ENCODE measurements around the gene ABT1.

Gene ABT1

DNA sequence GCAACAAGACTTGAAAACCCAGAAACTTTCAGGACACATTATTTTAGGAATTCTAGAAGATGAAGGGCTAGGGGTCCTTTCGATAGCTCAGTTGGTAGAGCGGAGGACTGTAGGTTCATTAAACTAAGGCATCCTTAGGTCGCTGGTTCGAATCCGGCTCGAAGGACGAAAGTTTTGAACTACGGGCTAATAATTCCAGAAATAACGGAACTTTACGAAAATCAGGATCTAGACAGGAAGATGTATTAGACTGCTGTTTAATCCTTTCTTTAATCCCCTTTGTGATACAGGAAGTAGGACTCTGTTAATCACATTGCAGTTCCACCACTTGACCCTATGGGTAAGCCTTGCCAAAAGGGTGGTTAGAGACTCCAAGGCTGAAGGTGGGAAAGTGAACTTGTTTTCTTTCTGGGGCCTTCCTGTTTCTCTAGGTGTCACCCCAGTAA, 21.2 kb upstream of the ABT1 start:
- DNase-seq = no peak

DNA sequence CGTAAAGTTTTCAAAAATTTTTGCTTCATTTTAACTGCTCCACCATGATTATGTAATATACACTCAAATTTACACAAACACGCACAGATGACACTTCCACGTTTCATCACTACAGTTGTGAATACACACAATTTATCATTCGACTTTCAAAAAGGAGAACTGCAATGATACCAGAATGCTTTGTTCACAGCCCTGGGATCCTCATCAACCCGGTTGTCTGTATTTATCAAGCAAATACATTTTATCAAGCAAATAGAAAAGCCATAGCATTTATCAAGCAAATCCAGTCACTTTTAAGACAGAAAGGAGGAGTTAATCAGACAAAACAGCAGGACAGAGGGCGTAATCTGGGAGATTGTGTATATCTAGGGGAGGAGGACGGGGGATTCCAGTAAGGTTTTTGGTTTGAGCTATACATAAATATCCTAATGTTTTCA, 20.3 kb upstream of the ABT1 start:
- no peak for DNase-seq

DNA sequence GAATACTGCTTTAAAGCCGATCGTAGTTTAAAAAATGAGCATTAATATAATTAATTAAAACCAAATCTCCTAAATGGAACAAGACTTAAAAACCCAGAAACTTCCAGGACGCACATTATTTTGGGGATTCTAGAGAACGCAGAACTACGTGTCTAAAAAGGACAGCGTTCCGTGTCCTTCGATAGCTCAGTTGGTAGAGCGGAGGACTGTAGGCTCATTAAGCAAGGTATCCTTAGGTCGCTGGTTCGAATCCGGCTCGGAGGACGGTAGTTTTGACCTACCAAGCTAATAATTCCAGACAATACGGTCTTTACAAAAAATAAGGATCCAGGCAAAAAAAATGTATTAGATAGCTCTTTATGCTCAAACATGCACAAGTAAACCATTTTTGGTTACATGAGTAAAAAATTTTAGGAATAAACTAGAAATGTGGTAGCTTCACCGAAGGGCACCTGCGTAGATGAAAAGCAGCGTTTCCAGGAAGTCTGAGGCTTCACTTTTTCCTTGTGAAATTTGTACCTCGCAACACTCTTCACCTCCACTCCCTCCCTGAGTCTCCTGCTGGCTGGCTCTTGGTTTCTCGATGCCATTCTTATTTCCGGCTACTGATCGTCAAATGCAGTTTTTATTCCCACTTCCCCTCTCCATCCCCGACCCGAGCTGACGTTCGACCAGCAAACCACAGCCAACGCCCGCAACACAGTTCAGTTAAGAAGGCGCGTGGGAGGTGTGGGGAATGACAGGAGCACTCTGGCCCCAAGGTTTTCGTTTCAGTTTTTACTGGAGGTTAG, 19.6 kb upstream of the ABT1 start:
- DNase-seq = no peak

DNA sequence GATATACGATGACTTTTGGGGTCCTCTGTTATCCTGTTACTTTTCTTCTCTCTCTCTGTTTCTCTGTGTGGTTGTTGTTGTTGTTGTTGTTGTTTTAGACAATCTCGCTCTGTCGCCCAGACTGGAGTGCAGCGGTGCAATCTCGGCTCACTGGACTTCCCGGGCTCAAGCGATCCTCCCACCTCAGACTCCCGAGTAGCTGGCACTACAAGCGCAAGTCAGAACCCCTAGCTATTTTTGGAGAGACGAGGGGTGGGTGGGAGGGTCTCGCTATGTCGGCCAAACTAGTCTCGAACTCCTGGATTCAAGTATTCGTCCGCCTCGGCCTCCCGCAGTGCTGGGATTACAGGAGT, 19.1 kb upstream of the ABT1 start:
- DNase-seq = no peak

DNA sequence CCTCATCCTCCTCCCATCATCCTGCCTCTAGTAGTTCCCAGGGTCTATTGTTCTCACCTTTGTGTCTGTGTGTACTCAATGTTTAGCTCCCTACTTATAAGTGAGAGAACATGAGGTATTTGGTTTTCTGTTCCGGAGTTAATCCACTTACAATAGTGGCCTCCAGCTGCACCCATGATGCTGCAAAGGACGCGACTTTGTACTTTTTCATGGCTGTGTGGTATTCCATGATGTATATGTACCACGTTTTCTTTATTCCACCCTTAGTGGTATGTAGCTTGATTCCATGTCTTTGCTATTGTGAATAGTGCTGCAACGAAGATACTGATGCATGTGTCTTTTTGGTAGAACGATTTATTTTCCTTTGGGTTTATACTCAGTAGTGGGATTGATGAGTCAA, 18.5 kb upstream of the ABT1 start:
- no peak for DNase-seq

DNA sequence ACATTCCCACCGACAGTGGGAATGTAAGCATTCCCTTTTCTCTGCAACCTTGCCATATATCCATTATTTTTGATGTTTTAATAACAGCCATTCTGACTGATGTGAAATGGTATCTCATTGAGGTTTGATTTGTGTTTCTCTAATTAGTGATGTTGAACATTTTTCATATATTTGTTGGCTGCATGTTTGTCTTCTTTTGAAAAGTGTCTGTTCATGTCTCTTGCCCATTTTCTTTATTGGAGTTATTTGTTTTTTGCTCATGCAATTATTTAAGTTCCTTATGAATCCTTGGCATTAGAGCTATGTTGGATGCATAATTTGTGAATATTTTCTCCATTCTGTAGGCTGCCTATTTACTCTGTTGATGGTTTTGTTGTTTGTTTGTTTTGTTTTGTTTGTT, 18.0 kb upstream of the ABT1 start:
- DNase-seq = no peak

DNA sequence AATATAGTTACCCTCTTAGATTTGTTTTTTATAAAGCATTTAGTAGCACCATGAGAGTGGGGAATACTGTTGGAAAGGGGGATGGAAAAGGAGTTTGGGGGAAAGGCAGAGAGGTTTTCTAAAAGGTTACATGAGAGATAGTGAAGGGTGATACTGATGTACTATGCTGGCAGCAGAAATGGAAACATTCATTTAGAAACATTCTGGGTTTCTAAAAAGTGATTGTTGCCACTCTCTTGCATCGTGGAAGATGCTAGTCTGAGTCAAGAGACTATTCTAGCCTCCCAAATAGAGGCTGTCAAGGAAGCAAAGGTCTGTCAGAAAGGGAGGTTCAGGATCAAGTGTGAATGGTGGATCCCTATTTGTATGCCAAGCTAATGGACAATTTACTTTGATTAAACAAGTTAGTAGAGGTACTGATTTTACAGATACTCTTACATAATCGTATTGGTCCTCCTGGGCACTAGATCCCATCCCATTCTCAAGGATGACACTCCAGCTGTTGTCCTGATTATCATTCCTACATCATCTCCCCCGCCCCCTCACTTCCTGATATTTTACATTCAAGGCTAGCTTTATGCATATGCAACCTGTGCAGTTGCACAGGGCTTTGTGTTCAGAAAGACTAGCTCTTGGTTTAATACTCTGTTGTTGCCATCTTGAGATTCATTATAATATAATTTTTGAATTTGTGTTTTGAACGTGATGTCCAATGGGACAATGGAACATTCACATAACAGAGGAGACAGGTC, 15.4 kb upstream of the ABT1 start:
- DNase-seq = no peak

DNA sequence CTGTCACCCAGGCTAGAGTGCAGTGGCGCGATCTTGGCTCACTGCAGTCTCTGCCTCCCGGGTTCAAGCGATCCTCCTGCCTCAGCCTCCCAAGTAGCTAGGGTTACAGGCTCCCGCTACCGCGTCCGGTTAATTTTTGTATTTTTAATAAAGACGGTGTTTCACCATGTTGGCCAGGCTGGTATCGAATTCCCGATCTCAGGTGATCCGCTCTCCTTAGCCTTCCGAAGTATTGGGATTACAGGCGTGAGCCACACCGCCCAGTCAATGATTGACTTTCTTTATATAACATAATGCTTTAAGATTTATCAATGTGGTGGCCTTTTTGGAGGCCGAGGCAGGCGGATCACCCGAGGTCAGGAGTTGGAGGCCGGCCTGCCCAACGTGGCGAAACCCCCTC, 7.8 kb upstream of the ABT1 start:
- no peak for DNase-seq

DNA sequence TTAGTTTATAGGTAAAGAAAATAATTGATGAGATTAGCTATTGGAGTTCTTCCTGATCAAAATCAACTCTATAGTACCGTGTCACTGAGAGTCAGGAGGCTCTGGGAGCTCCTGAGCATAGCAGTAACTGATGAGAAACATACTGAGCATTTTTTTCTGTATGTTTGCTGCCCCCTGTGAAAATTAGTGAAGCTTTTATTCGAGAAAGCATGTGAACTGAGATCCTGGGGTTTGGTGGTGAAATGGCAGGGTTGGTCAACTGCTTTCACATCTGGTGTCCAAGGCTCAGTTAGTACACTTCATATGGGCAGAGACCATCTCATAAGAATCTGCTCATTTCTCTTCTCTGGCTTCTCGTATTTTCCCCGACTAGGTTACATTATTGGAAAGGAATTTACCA, 4.1 kb upstream of the ABT1 start:
- DNase-seq = no peak

DNA sequence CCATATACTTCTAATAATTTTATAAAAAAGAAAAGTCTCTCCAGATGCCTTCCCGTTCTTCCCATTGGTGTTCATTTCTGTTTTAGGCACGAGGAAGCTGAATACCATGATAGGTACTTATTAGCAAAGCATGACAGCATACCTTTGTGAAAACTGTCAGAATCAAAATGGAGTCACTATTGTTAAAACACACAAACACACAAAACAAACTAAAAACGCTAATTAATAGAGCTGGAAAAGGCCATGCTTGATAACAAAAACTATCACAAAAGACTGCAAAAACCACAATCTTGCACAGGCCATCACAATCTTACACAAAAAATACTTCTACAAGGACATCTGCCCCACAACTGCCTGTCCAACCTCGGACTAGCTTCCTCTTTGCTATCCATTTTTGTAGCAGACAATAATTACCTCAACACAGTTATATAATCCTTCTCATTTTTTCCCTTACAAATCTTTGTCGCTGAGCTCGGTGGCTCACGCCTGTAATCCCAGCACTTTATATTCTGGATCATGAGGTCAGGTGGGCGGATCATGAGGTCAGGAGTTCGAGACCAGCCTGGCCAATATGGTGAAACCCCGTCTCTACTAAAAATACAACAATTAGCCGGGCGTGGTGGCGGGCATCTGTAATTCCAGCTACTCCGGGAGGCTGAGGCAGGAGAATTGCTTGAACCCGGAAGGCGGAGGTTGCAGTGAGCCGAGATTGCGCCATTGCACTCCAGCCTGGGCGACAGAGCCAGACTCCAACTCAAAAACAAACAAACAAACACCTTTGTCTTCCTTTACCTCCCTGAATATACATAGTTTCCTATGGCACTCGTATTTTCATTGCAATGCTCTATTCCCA, 3.2 kb upstream of the ABT1 start:
- DNase-seq = no peak

DNA sequence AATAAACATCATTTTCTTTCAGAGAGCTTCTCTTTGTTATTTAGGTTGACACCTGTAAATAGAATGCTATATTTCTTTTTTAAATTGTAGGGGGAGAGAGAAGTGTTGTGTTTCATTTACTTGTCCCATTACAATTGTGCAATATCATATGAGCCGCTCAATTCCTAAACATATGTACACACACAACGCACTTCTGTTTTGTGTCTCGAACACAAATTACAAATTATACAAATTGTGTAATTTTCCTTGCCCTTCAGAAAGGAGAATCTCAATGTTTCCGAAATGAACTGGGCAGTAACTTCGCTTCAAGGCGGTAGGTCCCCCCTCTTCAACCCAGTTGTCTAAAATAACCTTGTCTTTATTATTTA, 2.6 kb upstream of the ABT1 start:
- no peak for DNase-seq

DNA sequence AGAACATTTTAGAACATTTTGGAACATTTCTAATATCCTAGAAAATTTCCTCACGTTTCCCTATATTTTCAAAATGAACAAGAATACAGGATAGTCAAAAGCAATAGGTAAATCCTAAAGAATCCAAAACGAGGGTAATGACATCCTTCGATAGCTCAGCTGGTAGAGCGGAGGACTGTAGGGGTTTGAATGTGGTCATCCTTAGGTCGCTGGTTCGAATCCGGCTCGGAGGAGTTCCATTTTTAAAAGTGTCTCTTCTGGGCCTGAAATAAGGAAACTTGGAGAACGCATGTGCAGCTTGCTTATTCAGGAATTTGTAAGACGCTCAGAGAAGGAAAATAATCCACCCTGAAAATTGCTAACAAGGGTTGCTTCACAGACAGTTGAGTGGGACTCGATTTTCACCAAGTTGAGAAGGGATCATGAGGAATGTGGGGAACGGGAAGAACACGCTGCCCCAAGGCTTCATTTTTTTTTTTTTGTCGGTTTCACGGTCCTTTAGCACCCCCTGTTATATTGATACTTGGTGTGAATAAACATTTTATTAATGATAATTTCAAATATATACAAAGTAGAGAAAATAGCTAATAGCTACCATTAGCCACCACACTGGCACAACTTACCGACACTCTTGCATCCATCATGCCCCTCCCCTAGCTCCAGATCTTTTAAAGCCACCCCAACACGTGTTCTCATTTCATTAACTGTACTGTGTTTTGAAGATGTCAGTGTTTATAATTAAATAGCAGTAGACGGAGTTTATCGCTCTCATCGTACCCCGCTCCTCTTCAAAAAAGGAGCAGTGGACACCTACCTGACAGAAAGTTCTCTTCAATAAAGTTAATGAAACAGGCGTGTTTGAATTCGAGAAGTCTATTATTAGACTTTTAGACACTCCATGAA, 1.8 kb upstream of the ABT1 start:
- DNase-seq = no peak

DNA sequence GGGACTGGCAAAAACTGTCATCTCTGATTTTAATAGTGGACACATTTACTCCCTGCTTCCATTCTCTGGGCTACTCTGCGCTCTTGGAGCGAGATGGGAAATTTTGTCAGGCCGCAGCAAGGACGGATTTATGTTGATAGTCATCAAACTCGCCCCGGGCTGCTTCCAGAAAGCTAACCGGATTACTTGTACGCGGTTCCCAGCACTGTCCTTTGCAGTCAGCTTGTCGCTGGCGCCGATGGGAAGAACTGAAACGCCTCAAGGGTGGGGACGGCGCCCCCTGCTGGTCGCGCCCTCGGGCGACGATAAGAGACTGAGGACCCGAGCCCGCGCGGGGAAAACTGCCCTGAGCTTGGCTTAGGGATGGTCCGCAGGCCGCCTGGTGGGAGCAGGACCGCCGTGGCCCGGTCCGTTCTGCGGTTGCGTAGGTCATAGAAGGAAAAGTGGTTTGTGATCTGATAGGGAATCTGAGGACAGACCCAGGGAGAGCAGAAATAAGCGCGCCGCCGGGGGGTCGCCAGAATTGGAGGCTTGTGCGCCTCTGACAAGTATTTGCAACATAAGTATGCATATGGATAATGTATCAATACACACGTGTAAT, 984 bp upstream of the ABT1 start:
- peak; percentile 92 for DNase-seq

DNA sequence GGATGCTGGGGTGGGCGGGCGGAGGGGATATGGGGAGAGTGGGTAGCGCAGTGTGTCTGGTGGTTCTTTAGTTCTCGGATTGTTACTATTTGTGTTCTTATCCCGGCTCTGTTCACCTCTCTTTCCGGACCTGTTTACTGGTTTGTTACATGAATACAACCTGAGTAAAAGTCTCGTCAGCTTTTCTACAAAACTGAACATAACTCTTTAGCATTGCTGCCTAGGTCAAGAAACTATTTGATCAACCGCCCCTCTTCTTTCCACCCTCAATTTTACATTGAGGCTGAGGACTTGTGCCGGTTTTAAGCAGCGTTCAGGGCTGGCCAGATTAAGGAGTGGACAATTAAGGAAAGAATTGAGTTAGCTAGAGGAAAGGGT, 625 bp downstream of the ABT1 start:
- DNase-seq = no peak

DNA sequence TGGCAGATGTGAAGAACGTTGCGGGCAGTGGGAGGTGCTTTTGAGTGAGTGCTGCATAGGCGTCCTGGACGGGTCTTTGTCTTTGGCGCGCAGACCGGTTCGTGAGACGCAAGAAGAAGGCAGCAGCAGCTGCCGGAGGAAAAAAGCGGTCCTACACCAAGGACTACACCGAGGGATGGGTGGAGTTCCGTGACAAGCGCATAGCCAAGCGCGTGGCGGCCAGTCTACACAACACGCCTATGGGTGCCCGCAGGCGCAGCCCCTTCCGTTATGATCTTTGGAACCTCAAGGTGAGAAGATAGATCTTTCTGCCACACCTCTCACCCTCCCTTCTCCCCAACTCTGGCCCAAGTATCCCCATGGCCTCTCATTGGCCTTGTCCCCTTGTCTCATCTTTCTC, 1.1 kb downstream of the ABT1 start:
- no peak for DNase-seq

DNA sequence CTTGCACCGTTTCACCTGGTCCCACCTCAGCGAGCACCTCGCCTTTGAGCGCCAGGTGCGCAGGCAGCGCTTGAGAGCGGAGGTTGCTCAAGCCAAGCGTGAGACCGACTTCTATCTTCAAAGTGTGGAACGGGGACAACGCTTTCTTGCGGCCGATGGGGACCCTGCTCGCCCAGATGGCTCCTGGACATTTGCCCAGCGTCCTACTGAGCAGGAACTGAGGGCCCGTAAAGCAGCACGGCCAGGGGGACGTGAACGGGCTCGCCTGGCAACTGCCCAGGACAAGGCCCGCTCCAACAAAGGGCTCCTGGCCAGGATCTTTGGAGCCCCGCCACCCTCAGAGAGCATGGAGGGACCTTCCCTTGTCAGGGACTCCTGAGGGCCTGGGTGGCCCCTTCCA, 1.5 kb downstream of the ABT1 start:
- no peak for DNase-seq

DNA sequence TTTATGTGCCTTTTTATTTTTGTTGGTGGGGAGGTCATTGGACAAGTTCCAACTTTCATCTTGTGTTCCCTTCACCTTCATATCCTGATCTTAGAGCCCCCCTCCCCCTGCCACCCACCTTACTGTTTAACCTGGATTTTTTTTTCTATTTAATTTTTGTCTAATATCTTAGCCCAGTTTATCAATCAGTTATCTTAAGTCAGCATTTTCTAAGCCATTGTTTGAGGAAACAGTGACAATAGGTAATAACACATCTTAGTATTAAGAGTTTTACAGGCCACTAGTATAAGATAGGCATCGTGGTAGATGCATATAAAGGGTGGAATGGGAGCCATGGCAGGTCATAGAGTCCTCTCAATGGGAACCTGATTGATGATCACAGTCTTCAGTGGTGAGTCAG, 2.4 kb downstream of the ABT1 start:
- DNase-seq = no peak

DNA sequence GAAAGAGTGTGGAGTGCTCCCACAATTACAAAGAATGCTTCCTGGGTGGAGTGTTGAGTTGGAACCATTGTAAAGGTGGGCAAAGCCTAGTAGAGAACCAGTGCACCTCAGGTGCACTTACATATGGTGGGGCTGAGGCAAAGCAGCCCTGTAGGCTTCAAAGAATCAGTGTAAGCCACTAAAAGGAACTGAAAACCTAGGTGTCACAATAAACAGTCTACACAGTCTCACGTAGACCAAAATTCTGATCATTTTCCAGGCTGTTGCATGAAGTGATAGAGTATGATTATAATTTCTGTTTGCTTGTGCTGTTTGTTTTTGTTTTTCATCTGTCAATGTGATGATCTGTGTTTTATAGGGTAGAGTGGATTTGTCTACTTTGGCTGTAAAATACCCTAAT, 2.8 kb downstream of the ABT1 start:
- no peak for DNase-seq

DNA sequence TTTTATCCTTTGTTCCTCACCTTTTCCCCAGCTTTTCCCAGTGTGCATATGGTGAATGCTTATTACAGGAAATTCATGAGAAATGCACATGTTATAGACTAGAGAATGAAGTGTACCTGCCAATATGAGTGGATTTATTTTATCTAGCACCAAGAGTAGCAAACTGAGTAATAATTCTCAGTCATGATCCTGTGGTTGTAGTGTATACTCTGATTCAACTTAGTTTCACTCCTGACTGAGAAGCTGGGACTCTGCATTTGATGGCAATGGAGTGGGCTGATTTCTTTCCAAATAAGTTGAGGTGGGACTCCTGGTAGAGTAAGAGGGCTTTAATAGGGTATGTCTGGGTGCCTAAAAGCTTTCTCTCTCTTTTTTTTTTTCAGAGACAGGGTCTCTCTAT, 4.0 kb downstream of the ABT1 start:
- no peak for DNase-seq

DNA sequence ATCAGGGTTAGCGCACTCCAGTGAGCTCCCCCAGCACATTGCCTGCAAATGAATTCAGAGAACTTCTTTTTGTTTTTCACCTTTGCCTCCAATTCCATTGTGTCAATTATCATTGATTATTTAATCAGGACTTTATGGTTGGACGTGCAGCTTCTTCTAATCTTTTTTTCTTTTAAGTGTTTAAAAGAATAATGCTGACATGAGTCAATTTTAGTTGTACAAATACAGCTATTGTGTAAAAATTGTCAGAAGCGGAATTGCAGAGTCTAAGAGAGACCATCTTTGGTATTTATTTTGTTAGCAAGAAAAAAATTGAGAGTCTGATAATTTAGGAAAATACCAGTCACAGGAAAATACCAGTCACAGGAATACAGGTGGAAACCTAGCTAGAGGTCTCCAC, 5.5 kb downstream of the ABT1 start:
- DNase-seq = no peak

DNA sequence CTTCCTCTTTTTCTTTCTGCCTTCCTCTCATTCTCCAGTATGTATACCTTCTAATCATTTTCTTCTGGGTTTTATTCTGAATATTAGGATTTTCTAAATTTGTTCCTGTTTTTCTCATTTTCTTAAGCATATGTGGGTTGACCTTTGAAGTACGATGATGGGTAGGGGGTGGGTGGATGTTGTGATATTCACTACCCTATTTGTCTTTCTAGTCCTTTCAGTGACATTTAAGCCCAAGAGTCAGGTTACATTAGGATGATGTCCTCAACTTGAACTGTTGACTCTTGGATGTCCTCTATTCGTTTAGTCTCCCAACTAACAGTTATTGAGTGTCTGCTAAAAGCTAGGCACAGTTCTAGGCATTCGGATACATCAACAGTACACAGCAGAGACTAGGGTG, 7.3 kb downstream of the ABT1 start:
- DNase-seq = no peak

DNA sequence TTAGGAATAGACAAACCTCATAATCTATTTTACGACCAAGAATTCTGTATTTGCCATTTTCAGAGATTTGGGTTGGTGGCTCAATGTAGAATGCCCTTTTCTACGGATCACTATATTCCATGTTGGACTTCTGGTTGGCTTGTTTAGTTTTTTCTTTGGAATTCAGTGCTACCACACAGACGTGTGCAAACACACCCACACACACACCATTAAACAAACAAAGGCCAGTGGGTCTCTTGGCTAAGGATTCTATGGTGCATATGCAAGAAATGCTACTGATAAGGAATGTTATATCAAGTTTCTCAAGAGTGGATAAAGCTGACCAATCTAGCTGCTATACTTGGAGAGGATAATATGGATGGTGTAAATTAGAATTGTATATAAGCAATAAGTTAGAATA, 8.0 kb downstream of the ABT1 start:
- no peak for DNase-seq
